DND-41 (cell line): ENCODE data around the gene MIEF1.

Experiments used
- EZH2 ChIP-seq: IDR thresholded peaks from 3 replicates; pipeline ENCODE4 v1.6.1; 2012; ENCODE audit warnings: borderline replicate concordance, low read depth, mild to moderate bottlenecking, moderate library complexity, low read length, inconsistent platforms; ENCODE audit not compliant: severe bottlenecking
- TF ChIP-seq, protein P1 (sequence below): IDR thresholded peaks from 2 replicates; pipeline ENCODE4 v1.5.1; 2012; ENCODE audit warnings: borderline replicate concordance, low read length, moderate library complexity, mild to moderate bottlenecking; ENCODE audit not compliant: poor library complexity, severe bottlenecking; ENCODE audit errors: extremely low read depth

DNA sequence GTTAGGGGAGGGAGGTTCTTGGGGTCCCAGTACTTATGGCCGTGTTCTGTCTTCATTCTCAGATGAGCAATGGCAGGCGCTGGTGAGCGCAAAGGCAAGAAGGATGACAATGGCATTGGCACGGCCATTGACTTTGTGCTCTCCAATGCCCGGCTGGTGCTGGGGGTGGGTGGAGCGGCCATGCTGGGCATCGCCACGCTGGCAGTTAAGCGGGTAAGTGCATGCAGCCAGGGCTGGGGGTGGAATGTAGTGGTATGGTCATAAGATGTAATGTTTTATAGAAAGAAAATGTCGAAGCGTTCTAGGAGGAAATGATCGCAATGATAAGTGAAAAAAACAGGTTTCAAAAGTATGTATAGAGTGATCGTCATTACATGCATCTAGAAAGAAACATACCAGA is 9.1 kb downstream of the MIEF1 start:
- TF ChIP-seq, protein P1, sequence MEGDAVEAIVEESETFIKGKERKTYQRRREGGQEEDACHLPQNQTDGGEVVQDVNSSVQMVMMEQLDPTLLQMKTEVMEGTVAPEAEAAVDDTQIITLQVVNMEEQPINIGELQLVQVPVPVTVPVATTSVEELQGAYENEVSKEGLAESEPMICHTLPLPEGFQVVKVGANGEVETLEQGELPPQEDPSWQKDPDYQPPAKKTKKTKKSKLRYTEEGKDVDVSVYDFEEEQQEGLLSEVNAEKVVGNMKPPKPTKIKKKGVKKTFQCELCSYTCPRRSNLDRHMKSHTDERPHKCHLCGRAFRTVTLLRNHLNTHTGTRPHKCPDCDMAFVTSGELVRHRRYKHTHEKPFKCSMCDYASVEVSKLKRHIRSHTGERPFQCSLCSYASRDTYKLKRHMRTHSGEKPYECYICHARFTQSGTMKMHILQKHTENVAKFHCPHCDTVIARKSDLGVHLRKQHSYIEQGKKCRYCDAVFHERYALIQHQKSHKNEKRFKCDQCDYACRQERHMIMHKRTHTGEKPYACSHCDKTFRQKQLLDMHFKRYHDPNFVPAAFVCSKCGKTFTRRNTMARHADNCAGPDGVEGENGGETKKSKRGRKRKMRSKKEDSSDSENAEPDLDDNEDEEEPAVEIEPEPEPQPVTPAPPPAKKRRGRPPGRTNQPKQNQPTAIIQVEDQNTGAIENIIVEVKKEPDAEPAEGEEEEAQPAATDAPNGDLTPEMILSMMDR, result no peak
- TF ChIP-seq EZH2, result no peak
